ENCODE results near the gene UFC1.
A peak's percentile ranks its signal among the peaks of the same experiment; 100 is the strongest.

UFC1 gene

DNA sequence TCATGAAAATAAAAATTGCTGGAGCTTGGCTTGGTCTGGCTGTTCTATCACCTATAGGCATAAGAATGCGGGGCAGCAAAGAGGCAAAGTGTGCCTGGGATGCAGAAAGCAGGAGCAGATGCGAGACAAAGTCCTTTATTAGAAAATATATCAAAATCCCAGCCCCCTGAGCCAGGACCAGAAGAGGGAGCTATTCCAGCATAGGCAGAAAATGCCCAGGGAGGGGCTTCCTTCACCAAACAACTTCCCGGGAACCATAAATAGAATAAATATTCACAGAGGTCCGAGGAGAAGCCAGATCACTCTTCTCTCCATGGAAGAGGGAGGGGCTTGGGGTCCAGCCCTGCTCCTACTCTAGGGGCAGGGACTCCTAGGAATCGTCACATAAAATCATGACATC lies 17.4 kb downstream of the UFC1 start:
- no peak for DNase-seq (ENCODE audit: low read depth)

- no peak for DNase-seq (ENCODE audit: low read depth)
These were observed 17.9 kb downstream of the UFC1 start for GRCh38 chr1:161171696-161172095.

- DNase-seq (ENCODE audit: low read depth), result no peak
These were observed 18.6 kb downstream of the UFC1 start for GRCh38 chr1:161172349-161172748.

DNA sequence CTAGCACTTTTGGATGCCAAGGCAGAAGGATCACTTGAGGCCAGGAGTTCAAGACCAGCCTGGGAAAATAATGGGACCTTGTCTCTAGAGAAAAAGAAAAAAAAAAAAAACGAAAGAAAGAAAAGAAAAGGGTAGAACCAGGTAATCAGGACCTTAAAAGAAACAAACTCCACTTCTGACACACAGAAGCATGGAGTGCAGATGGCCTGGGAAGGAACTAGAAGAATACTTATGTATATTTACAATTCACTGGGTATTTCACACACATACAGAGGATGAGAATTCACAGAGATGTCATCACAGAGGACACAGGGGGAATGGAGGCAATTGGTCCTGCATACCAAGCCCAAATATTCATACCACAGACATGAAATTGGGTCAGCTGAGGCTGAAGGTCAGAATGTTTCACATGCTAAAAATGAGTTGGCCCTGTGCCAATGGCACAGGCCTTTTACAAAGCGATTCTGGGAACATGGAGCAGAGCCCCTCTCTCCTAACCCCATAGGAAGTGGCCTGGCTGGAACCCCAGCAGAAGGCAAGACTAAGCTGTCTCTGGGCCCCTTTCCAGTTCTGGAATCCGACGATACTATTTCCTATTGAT lies 19.1 kb downstream of the UFC1 start:
- peak; percentile 89 for DNase-seq (ENCODE audit: low read depth)

DNA sequence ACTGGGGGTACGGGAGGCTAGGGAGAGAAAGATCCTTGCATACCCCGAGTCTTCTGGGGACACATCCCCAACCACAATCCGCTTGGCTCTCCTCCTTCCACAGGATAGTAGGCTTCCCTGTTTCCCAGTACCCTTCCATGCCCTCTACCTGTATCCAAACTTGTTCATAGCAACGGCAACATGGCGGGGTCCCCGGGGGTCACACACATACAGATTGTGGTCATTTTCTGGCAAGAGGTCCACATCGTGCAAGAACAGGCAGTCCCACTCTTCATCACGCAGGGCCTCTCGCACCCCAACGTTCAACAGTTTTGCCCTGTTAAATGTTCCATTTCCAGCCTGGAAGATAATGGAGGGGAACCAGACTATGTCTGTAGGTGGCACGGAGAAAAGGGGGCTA lies 19.9 kb downstream of the UFC1 start:
- DNase-seq (ENCODE audit: low read depth), result no peak

- no peak for DNase-seq (ENCODE audit: low read depth)
These were observed 21.1 kb downstream of the UFC1 start for GRCh38 chr1:161174911-161175310.

DNA sequence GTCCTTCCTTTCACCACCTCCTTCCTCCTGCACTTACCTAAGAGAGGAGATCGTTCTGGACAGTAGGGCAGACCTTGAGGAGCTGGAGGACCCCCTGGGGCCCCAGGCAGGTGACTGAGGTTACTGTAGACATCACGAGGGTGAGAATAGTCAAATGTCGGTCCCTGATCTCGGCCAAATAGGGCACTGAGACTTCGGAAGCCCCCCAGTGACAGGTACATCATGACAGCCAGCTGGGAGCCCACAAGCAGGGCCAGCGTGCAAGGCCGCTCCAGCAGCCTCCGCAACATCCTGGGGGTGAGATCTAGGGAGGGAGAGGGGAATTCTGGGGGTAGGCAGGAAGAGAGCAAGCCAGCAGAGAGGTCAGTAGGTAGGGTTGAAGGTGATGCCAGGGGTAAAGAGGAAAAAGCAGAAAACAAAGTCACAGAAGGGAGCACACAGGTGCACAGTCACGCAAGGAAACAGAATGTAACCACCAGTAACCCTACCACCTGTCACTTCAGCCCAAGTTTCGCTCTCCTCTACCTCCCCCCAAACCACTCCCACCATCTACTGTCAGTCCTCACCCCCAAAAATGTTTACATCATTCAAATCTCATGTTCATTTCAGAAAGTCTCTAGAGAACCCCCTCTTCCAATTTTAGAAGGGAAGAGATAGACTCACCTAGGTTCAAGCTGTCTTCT lies 22.1 kb downstream of the UFC1 start:
- DNase-seq (ENCODE audit: low read depth), result no peak

DNA sequence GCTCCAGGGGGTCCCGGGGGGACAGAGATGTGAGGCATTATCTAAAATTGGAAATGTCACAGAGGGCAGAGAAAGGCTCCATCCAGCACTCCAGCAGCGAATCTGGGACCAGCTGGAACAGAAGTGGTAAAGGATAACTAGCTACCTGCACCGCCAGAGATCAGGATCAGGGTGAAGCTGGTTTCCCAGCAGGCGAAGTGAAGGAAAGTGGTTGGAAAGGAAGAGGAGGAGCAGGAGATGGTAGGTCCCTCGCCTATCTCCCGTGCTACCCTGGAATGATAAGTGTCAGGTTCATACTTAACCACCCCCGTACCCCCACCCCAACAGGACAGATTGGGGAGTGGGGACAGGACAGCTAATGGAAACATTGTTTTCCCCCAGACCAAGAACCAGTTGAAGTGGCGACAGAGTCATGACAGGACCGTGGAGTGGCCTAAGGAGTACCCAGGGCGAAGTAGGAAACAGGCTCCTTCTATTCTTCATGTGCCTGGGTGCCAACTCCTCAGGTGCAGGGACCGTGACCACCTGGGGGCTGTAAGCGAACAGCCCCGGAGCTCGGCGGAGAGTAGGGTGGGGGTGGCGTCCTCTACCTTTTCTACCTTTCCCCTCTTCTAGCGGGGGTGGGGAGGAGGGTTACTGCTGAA lies 22.8 kb downstream of the UFC1 start:
- no peak for DNase-seq (ENCODE audit: low read depth)

- no peak for DNase-seq (ENCODE audit: low read depth)
These were observed 23.5 kb downstream of the UFC1 start, which contains the start of gene B4GALT3 for GRCh38 chr1:161177112-161177935. Gene B4GALT3 (minus strand): TSS chr1:161177507. CDS start chr1:161176060, 1,447 bp downstream.

- DNase-seq (ENCODE audit: low read depth), result no peak
These were observed 24.1 kb downstream of the UFC1 start for GRCh38 chr1:161177936-161178244.

- DNase-seq (ENCODE audit: low read depth), result no peak
These were observed 25.9 kb downstream of the UFC1 start for GRCh38 chr1:161179698-161180097.

- DNase-seq (ENCODE audit: low read depth), result no peak
These were observed 26.9 kb downstream of the UFC1 start for GRCh38 chr1:161180639-161181038.

DNA sequence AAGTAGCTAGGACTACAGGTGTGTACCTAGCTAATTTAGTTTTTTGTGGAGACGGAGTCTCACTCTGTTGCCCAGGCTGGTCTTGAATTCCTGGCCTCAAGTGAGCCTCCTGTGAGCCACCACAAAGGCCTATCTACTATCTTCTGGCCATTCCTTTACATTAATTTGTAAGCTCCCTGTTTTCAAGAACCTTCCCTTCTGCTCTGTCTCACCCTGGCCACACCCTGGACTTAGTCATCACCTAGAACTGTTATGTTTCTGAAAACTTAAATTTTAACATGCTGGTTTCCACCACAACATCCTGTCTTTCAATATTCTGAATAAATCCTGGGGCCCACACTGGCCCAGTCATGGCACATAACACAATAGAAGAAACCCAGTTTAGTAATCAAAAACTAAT lies 28.4 kb downstream of the UFC1 start:
- no peak for DNase-seq (ENCODE audit: low read depth)

GRCh38 chr1:161185282-161185682 lies 31.5 kb downstream of the UFC1 start:
- peak; percentile 77 for DNase-seq (ENCODE audit: low read depth)

DNA sequence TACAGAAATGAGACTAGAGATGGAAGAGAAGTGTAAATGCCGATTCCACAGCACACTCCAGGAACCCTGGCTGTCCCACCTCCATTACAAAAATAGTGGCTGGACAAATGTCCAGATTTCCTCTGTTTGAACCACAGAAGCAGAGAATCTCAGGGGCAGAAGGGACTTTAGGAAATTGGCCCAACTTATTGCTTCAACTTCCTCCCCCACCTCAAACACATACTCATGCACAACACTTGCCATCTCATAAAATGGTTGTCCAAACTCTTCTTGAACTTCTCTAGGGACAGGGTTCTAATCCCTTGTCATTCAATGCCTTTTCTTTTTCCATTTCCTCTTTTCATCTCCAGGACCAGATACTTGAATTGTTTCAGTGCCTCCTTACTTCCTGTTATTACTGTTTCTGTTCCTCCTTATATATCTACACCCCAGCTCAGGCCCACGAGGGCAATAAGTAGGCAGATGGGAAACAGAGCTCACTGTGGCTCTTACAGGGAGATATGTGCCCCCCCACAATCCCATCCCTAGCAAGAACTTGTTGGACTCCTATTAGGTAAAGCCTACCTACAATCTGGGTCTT lies 32.0 kb downstream of the UFC1 start:
- no peak for DNase-seq (ENCODE audit: low read depth)

DNA sequence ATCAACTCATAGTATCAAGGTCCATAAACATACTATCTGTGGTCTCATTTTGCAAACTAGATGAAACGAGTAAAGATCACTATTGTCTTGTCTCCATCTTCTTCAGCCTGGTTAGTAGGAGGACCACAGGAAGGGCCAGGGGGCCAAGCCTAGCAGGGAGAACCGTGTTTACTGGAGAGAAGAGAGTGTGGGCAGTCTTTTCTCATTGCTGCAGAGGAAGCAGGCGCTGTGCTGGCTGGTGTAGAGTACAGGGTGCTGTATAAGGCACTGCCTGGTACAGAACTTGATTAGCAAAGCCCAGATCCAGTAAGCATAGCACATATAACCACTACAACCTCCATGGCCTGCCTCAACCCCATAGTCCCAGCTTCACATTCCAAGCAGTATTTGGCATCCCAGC lies 33.5 kb downstream of the UFC1 start:
- no peak for DNase-seq (ENCODE audit: low read depth)

- DNase-seq (ENCODE audit: low read depth), result no peak
These were observed 34.6 kb downstream of the UFC1 start for GRCh38 chr1:161188381-161188780.

DNA sequence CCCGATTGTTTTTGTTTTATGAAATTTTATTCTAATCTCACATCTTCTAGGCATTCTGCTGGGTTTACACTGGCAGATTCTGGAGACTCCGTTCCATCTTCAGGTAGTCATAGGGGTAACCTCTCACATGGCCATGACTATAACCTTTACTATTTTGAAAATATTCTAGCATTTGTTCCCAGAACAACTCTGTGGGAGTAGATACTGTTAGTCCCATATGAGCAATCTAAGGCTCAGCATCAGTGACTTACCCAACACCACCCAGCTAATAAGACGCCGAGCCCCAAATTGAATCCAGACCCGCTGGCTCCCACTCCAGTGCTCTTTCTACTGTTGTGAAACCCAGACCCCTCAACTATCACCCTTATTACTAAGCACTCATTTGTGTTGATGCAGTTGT lies 35.3 kb downstream of the UFC1 start:
- DNase-seq (ENCODE audit: low read depth), result no peak

DNA sequence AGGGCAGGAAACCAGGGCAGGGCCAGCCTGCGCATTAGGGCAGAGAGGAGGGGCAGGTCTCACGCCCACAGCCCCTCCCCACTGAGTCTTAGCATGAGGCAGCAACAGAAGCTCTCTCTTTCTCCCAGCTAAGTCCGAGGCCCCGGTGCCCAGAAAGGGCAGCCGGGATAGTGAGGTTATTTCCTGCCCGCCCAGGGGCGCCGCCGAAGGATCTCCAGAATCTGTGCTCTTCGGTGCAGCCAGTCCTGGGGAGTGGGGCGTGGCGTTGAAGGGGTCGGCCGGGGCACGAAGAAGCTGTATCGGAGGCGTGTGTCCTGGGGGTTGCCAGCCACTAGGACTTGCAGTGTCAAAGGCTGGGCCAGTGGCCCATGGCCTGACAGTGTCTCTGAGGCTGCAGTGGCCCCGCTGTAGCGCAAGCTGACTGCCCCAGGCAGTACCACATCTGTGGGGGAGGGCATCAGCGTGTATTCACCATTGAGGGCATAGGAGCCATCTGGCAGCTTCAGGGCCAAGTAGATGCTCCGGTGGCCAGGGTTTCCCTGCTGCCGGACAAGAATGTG lies 37.3 kb downstream of the UFC1 start:
- DNase-seq (ENCODE audit: low read depth), result no peak

GRCh38 chr1:161191971-161192370 lies 38.2 kb downstream of the UFC1 start:
- no peak for DNase-seq (ENCODE audit: low read depth)

DNA sequence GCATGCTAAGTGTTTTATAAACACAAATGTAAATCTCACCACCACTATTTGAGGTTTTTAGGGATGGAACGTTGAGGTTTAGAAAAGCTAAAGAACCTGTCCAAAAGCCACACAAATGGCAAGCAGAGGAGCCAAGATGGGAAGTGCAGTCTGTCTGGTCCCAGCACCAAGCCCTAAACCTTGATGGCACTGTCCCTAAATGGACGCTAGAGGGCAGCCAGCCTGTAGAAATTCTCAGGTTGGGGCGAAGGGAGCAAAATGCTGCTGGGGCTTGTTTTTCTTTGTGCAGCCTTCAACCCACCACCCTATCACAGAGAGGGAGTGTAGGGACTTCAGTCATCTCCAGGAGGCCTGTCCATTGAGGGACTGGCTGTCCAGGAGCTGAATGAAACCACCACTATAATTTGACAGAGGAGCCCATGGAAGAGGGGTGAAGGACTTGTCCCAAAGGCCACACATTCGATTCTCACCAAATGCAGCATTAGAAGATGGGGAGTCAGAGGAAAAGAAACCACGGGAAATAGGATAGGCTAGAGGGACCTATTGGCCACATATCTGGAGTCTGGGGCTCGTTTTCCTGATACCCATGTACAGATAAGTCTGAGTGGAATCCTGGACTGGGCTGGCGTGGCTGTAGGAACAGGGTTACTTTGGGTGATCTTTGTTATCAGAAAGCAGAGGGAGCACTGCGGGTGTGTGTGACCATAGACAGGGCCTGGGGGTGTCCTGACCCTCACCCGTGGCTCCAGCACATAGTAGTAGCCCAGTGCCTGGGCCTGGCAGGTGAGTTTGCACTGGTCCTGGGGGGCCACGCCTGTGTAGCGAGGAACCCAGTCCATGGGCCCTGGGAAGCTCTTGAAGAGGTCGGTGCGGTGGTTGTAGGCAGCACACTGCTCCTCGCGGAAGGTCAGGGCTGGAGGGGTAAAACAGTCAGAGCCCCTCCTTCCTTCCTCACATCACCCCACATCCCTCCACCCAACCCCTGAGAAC lies 39.0 kb downstream of the UFC1 start:
- no peak for DNase-seq (ENCODE audit: low read depth)

Data from stromal cell of bone marrow (primary cell).